Ishikawa (cell line): Measurements from ENCODE around the gene SYT6.

Experiments
- CREB1 ChIP-seq: IDR thresholded peaks from 2 replicates; pipeline ENCODE4 v1.6.1; 2012; ENCODE audit warnings: low read depth
- EP300 ChIP-seq: IDR thresholded peaks from 2 replicates; pipeline ENCODE4 v1.6.1; 2012; ENCODE audit warnings: borderline replicate concordance
- RAD21 ChIP-seq: IDR thresholded peaks from 2 replicates; pipeline ENCODE4 v1.6.1; 2012; ENCODE audit warnings: low read depth
- REST ChIP-seq: IDR thresholded peaks from 2 replicates; pipeline ENCODE4 v1.6.1; 2012; ENCODE audit warnings: low read depth, mild to moderate bottlenecking
- TAF1 ChIP-seq: IDR thresholded peaks from 2 replicates; pipeline ENCODE4 v1.6.1; 2012; ENCODE audit warnings: low read depth, mild to moderate bottlenecking
- YY1 ChIP-seq: IDR thresholded peaks from 2 replicates; pipeline ENCODE4 v1.6.1; 2012; ENCODE audit warnings: low read depth
- ZBTB7A ChIP-seq: IDR thresholded peaks from 2 replicates; pipeline ENCODE4 v1.6.1; 2012; ENCODE audit warnings: low read depth

- TF ChIP-seq CREB1 (no peak), YY1 (no peak), EP300 (no peak), REST (no peak), RAD21 (no peak), ZBTB7A (no peak), TAF1 (no peak)
Observed at GRCh38 chr1:114094363-114094634, 59.4 kb downstream of the SYT6 start.
